SK-N-MC (cell line): ENCODE results near the gene ZMYND15.
"Not testable (repeated sequence)": the region's sequence is repeated elsewhere in the genome, so short reads cannot be mapped to it uniquely, and the experiment has no call there.

Experiments
- DNase-seq: peaks from one replicate; pipeline ENCODE4 v3.0.0-alpha.2; 2011; ENCODE audit warnings: low read depth, low spot score
- H3K27ac ChIP-seq: fragments of 200-600 bp; sonication (generic); 2 replicates; pipeline ENCODE4 v1.5.1; 2016; ENCODE audit warnings: mixed run types
- H3K36me3 ChIP-seq: fragments of 200-600 bp; sonication (generic); 2 replicates; pipeline ENCODE4 v1.6.1; 2017; ENCODE audit warnings: antibody characterized with exemption, low read length, mixed read lengths; ENCODE audit not compliant: insufficient read depth
- H3K4me3 ChIP-seq: fragments of 200-600 bp; sonication (generic); 2 replicates; pipeline ENCODE4 v1.5.1; 2016
- H3K9ac ChIP-seq: fragments of 200-600 bp; sonication (generic); 2 replicates; pipeline ENCODE4 v1.8.0; 2017; ENCODE audit warnings: mixed run types, mixed read lengths; ENCODE audit not compliant: insufficient read length
- H3K9me3 ChIP-seq: fragments of 200-600 bp; sonication (generic); 2 replicates; pipeline ENCODE4 v1.6.1; 2017; ENCODE audit warnings: low read depth, mild to moderate bottlenecking, antibody characterized with exemption, low read length, moderate library complexity, mixed read lengths
- EZH2 ChIP-seq: fragments of 200-600 bp; sonication (generic); IDR thresholded peaks from one replicate; pipeline ENCODE4 v1.6.1; 2017; ENCODE audit warnings: antibody characterized with exemption
- FOXP2 ChIP-seq: optimal IDR thresholded peaks from 2 replicates; pipeline ENCODE3; 2011; ENCODE audit warnings: mild to moderate bottlenecking, moderate library complexity; ENCODE audit not compliant: insufficient read depth; ENCODE audit errors: extremely low read length, control extremely low read depth
- POLR2AphosphoS5 ChIP-seq: IDR thresholded peaks from 2 replicates; pipeline ENCODE4 v1.6.1; 2012; ENCODE audit warnings: mild to moderate bottlenecking, low read depth, low read length, borderline replicate concordance

ZMYND15 gene

GRCh38 chr17:4712526-4712925, 27.1 kb upstream of the ZMYND15 start:
- Histone ChIP-seq H3K9me3 (no peaks in the 10 kb centered on the region), H3K36me3 (peaks cover 4% of the 10 kb centered on the region; the same call in 1 of the 2 replicates), H3K4me3 (no peak overlapping the region), H3K27ac (no peak overlapping the region), H3K9ac (no peak overlapping the region)
- DNase-seq, result no peak
- TF ChIP-seq FOXP2, result no peak
- no peak for TF ChIP-seq EZH2
- TF ChIP-seq POLR2AphosphoS5, result no peak

- not testable (repeated sequence) for H3K9me3 ChIP-seq, H3K27ac ChIP-seq, H3K4me3 ChIP-seq, DNase-seq, H3K36me3 ChIP-seq, H3K9ac ChIP-seq
These were observed 25.1 kb upstream of the ZMYND15 start for GRCh38 chr17:4714340-4715062.

GRCh38 chr17:4715063-4715744, 24.4 kb upstream of the ZMYND15 start:
- H3K9ac ChIP-seq, result no peak overlapping the region
- DNase-seq, result no peak
- no peak for TF ChIP-seq FOXP2
- no peak for TF ChIP-seq EZH2
- no peak for TF ChIP-seq POLR2AphosphoS5
- peaks cover 4% of the 10 kb centered on the region; the same call in 1 of the 2 replicates for H3K36me3 ChIP-seq
- H3K9me3 ChIP-seq, result no peaks in the 10 kb centered on the region
- no peak overlapping the region for H3K4me3 ChIP-seq
- H3K27ac ChIP-seq, result no peak overlapping the region

DNA sequence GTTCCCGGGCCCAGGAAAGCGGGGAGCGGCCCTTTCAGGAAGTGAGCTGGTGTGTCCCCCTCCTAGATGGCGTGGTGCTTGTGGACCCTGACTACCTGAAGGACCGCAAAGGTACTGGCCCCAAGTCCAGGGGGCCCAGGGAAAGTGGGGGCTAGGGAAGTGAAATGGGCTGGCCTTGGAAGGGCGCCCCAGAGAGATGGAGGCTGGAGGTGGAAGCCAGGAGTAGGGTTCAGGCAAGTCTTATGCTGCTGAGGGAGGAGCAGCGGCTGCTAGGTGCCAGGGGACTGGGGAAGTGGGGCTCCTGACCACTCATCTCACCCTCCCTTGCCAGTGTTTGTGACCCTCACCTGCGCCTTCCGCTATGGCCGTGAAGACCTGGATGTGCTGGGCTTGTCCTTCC, 23.6 kb upstream of the ZMYND15 start:
- no peak for TF ChIP-seq POLR2AphosphoS5
- TF ChIP-seq FOXP2, result no peak
- TF ChIP-seq EZH2, result no peak
- Histone ChIP-seq H3K4me3 (no peak overlapping the region), H3K9ac (no peak overlapping the region), H3K36me3 (peaks cover 4% of the 10 kb centered on the region; the same call in 1 of the 2 replicates), H3K9me3 (no peaks in the 10 kb centered on the region), H3K27ac (no peak overlapping the region)
- no peak for DNase-seq

DNA sequence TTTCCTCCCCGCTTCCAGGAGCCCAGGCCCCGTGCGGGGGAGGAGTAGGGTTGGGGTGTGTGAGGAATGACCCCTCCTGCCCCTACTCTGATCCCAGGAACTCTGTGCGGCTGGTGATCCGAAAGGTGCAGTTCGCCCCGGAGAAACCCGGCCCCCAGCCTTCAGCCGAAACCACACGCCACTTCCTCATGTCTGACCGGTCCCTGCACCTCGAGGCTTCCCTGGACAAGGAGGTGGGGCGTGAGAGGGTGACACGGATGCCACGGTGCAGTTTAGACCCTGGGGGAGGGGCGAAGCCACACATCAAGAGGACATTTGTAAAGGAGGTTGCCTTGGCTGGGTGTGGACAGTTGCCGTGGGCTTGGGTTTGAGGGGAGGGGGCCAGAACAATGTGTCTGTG, 21.8 kb upstream of the ZMYND15 start:
- no peak for DNase-seq
- Histone ChIP-seq H3K4me3 (no peak overlapping the region), H3K36me3 (peaks cover 4% of the 10 kb centered on the region; the same call in 1 of the 2 replicates), H3K27ac (no peak overlapping the region), H3K9me3 (no peaks in the 10 kb centered on the region), H3K9ac (no peak overlapping the region)
- TF ChIP-seq POLR2AphosphoS5, result no peak
- TF ChIP-seq EZH2, result no peak
- TF ChIP-seq FOXP2, result no peak

DNA sequence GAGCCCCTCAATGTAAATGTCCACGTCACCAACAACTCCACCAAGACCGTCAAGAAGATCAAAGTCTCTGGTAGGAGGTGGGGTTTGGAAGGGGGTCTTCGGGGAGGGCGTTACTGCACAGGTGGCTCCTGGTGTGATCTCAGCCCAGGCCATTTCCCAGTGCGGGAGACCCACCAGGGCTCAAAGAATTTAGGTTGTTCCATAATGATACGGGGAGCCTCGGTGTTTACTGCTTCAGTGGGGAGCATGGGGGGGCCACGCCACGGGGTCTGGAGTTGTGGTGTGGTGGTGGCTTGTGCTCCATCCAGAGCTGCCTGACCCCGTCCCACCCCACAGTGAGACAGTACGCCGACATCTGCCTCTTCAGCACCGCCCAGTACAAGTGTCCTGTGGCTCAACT, 21.4 kb upstream of the ZMYND15 start:
- H3K4me3 ChIP-seq, result no peak overlapping the region
- no peak for DNase-seq
- H3K9ac ChIP-seq, result no peak overlapping the region
- H3K9me3 ChIP-seq, result no peaks in the 10 kb centered on the region
- peaks cover 4% of the 10 kb centered on the region; the same call in 1 of the 2 replicates for H3K36me3 ChIP-seq
- TF ChIP-seq EZH2 (no peak), POLR2AphosphoS5 (no peak)
- H3K27ac ChIP-seq, result no peak overlapping the region

- Histone ChIP-seq H3K27ac (no peak overlapping the region), H3K36me3 (peaks cover 4% of the 10 kb centered on the region; the same call in 1 of the 2 replicates), H3K9me3 (no peaks in the 10 kb centered on the region), H3K4me3 (no peak overlapping the region), H3K9ac (no peak overlapping the region)
- no peak for TF ChIP-seq FOXP2
- no peak for TF ChIP-seq EZH2
- TF ChIP-seq POLR2AphosphoS5, result no peak
- no peak for DNase-seq
These were observed 20.5 kb upstream of the ZMYND15 start for GRCh38 chr17:4719146-4719545.

DNA sequence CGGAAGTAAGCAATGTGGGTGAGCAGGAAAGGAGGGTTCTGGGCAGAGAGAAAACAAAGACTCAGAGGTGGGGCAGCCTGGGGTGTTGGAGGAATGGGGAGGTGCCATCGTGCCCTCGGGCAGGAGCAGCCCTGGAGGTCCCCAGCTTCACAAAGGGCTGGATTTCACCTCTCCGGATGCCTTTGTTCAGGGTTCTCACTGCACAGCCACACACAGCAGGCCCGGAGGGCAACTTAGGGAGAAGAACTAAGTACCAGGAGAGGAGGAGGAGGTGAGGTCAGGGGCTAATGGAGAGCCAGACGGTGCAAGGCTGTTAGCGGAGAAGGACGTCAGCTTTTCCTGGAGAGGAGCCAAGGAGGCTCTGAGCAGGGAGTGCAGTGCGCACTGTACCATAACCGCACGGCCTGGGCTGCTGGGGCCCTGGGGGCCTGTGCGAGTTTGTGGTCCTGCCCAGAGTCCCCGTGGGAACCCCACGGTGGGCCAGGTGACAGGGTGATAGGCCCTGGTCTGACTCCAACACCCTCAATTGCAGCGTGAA, 19.9 kb upstream of the ZMYND15 start:
- TF ChIP-seq FOXP2, result no peak
- no peak for TF ChIP-seq POLR2AphosphoS5
- TF ChIP-seq EZH2, result no peak
- H3K27ac ChIP-seq, result no peak overlapping the region
- H3K9me3 ChIP-seq, result no peaks in the 10 kb centered on the region
- H3K4me3 ChIP-seq, result no peak overlapping the region
- H3K36me3 ChIP-seq, result peaks cover 4% of the 10 kb centered on the region; the same call in 1 of the 2 replicates
- DNase-seq, result no peak
- H3K9ac ChIP-seq, result no peak overlapping the region

GRCh38 chr17:4720787-4721186, 18.8 kb upstream of the ZMYND15 start:
- Histone ChIP-seq H3K9ac (no peak overlapping the region), H3K4me3 (no peak overlapping the region), H3K27ac (no peak overlapping the region), H3K9me3 (no peaks in the 10 kb centered on the region), H3K36me3 (peaks cover 3% of the 10 kb centered on the region; the same call in 1 of the 2 replicates)
- DNase-seq, result no peak
- no peak for TF ChIP-seq POLR2AphosphoS5
- no peak for TF ChIP-seq EZH2
- TF ChIP-seq FOXP2, result no peak
